H1 (cell line): Measurements from ENCODE around the gene CDKN2B.

Source experiments
- CTCF ChIP-seq, 3 experiments: IDR thresholded peaks; 1 replicate in 2 of 3; 2 replicates in 1 of 3; pipeline versions ENCODE4 v1.5.1 to v1.6.1; 2011; ENCODE audit warnings: low read length in 3 of 3, mild to moderate bottlenecking in 3 of 3, inconsistent platforms in 2 of 3, low read depth in 1 of 3, moderate library complexity in 1 of 3; ENCODE audit not compliant: insufficient read depth in 1 of 3; ENCODE audit errors: control extremely low read depth in 1 of 3
- FOSL1 ChIP-seq: IDR thresholded peaks from 2 replicates; pipeline ENCODE4 v1.6.1; 2011; ENCODE audit warnings: mild to moderate bottlenecking, low read depth, low read length, moderate library complexity; ENCODE audit not compliant: insufficient read depth

- TF ChIP-seq CTCF (IDR thresholded peaks at IDR 0.05; ENCODE audit: control extremely low read depth in 1 of 3, insufficient read depth in 1 of 3, low read depth in 1 of 3, low read length in 3 of 3): peak in 1 of 3 experiments; percentile 4; a peak in 1 of 4 replicates
- no peak for TF ChIP-seq FOSL1
Measured at GRCh38 chr9:21993893-21994555, 15.1 kb downstream of the CDKN2B start, which contains the start of gene CDKN2A.
